ENCODE measurements around the gene SFXN4.
"Not testable (repeated sequence)": the region's sequence is repeated elsewhere in the genome, so short reads cannot be mapped to it uniquely, and the experiment has no call there.

SFXN4 gene

DNA sequence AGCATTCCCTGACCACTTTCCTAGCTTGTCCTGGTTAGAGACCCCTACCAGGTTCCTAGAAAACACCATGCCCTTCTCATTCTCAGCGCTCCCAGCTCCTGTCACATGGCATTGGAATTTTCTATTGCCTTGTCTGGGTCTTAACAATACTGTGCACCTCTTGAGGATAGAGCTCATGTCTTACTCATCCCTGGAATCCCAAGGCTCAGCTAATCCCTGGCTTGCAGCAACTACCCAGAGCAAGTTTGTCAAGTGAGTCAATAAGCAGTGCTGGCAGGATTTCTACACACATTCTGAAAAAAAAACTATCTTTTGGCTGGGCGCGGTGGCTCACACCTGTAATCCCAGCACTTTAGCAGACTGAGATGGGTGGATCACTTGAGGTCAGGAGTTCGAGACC lies 24.8 kb upstream of the SFXN4 start:
- DNase-seq (ENCODE audit: low read depth), result no peak

DNA sequence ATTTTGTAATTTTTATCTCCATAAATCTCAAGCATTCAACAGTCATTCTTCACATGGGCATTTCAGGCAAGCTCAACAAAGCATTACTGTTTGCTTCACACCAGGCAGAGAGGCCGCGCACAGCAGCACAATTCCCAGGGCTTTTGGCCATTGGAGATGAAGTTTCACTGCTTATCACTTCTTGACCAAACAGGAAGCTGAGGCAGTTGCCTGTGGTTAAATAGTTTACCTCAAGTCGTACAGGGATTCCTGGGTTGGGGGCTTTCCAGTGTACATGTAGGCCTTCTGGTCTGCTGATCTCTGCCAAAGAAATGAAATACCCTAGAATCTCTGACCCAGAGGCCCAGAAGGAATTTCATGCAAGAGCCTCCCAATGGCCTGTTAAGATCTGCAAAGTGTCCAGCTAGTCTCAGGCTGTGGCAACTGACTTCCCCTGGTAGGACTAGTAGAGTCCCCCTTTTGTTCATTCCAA lies 24.3 kb upstream of the SFXN4 start:
- DNase-seq (ENCODE audit: low read depth), result no peak

DNA sequence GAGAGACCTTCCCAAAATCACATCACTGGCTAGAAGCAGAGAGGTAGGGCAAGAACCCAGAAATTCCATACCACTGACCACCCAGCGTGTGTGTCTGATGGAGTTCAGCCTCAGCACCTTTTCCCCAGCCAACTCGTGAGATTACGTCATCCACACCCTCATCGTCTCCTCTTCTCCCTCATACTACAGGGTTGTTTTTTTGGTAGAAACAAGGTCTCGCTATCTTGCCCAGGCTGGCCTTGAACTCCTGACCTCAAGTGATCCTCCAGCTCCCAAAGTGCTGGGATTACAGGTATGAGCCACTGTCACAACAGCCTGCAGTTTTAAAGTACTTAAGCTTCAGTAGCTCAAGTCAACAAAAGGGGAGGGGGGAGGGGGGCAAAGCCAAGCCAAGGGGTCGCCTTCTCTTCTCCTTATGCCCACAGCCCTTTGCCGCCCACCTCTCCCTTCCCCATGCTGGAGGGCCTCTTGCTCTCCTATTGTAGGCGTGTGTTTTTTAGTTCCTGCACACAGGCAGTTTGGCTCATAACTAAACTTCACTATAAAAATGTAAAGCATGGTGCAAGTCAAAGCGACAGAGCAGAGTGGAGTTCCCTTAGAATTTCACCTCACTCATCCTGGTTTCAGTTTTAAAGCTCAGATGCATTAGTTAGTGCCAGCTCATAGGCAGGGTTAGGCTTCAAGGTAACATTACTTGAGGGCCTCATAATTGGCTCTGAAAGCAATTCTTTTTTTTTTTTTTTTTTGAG lies 18.3 kb upstream of the SFXN4 start:
- no peak for DNase-seq (ENCODE audit: low read depth)

DNA sequence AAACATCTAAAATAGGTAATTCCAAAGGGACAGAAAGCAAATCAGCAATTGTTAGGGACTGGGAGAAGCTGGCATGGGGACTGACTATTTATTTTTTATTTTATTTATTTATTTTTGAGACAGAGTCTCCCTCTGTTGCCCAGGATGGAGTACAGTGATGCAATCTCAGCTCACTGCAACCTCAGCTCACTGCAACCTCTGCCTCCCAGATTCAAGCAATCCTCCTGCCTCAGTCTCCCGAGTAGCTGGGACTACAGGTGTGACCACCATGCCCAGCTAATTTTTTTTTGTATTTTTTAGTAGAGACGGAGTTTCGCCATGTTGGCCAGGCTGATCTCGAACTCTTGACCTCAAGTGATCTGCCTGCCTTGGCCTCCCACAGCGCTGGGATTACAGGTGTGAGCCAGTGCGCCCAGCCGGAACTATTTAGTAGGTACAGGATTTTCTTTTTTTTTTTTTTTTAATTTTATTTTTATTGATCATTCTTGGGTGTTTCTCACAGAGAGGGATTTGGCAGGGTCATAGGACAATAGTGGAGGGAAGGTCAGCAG lies 15.4 kb upstream of the SFXN4 start:
- DNase-seq (ENCODE audit: low read depth), result not testable (repeated sequence)

DNA sequence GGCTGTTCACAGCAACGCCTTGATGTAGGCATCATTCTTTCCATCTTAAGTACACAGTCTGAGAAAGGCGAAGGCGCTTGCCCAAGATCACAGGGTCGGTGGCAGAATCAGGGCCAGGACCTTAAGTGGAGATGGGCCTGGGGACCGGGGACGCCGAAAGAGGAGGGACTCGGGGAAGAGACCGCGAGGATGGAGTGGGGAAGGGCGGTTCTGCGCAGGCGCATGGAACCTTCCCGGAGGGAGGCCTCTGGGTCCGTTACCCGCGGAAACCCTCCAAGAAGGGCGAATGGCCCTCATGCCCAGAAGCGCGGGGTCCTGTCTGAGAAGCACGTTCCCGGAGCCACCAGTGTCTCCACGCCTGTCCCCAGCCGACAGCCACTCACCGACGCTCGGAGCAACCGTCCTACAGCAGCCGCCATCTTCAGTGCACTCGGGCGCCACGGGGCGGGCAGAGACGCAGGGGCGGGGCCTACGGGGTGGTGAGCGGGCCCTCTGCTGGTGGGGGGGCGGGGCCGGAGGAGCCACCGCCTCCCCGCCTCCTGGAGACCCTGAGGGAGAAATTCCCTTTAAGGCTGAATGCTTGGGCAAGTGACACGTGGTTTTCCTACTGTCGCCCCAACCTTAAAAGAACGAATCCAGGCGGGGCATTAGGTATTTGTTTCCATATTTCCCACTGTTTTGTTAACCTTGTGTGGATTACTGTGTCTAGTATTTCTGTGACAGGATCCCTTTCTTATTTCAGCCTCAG lies 13.0 kb upstream of the SFXN4 start, which contains the start of gene PRDX3:
PRDX3 (minus strand) TSS at position 441 of the 748 bp plus-strand sequence; CDS start at position 419, 22 bp downstream.
- peak; percentile 85 for DNase-seq (ENCODE audit: low read depth)

DNA sequence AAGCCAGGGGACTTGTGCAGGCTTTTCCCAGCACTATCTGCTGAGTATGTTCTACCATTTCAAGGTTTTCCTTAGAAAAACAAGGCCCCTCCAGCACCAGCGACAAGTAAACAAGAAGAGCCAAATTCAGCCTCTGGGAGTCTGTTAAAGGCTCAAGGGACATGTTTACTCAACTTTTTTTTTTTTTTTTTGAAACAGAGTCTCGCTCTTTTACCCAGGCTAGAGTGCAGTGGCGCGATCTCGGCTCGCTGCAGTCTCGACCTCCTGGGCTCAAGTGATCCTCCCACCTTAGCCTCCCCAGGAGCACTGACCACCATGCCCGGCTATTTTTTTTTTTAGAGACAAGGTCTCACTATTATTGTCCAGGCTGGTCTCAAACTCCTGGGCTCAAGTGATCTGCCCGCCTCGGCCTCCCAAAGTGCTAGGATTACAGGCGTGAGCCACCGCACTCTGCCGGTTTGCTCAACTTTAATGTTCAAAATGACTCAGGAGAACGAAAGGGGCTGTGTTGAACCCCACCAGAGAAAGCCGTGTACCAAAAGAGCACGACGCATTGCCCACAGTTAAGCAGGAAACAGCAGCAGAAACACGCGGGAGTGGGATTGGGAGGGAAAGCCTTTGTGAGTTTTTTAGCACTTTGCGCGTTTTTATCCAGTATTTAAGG lies 12.3 kb upstream of the SFXN4 start:
- no peak for DNase-seq (ENCODE audit: low read depth)

DNA sequence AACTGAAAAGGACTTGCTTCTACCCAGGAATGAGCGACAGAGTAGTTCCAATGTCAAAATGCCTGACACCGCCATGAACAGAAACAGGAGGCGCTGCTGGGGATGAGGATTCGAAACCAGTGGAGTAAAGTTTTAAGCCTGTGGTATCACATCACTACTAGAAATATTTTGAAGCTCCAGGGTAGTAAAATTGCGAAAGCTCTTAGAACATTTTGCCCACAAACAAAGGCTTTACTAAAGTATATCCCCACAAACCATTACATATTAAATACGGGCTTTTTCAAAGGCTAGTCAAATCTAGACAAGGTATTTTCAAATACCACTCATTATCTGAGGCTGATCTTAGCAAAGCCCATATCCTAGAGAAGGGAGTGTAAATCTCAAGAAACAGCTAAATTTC lies 10.7 kb upstream of the SFXN4 start:
- no peak for DNase-seq (ENCODE audit: low read depth)

DNA sequence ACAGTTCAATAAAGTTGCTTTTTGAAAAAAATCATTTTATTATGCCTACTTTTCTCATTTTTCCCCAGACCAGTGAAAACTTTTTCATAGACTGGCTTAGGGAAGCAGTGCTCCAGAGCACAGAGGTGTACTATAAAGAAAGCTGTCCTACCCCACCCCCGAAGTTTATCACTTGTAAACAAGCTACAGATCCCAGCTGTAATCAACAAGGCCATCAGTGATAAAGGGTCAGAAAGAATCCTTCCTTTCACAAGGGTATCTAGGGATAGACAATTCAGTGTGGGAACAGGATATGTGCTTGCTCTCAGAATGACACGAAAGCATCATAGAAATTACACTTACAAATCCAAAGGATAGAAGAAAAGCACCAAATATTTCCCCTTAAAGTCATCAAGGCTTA lies 8.6 kb upstream of the SFXN4 start:
- no peak for DNase-seq (ENCODE audit: low read depth)

DNA sequence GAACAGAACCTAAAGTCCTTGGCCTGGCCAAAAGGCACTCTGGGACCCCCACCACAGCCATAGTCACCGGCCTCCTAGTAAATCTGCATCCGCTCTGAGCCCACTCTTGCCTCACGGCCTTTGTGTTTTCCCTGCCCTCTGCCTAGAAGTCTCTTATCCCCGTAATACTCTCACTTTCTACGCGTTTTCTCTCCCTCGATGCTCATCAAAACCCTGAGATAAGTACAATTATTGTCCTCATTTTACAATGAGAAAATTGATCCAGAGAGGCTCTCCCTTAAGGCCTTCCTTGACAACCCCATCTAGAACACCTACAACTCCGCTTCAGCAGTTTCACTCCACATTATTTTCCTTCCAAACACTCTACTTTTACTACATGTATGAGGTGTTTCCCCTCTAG lies 1.5 kb upstream of the SFXN4 start:
- no peak for DNase-seq (ENCODE audit: low read depth)

DNA sequence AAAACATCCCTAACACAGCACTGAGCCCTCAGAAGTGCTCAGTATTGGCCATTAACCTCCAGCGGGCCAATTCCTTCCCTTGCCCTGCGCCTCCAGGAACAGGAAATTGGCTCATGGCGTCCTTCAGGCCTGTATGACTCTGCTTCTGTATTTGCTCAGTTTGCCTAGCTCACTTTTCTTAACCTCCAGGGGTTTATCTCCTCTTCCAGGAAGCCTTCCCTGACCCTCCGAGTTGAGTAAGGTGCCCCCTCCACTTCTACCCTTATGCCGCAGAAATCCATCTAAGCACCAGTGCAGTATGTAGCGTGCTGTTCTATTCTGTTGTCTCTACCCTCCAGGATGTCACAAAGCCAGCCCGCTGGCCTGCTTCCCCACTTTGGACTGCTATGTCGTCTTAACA lies 1.1 kb upstream of the SFXN4 start:
- no peak for DNase-seq (ENCODE audit: low read depth)

DNA sequence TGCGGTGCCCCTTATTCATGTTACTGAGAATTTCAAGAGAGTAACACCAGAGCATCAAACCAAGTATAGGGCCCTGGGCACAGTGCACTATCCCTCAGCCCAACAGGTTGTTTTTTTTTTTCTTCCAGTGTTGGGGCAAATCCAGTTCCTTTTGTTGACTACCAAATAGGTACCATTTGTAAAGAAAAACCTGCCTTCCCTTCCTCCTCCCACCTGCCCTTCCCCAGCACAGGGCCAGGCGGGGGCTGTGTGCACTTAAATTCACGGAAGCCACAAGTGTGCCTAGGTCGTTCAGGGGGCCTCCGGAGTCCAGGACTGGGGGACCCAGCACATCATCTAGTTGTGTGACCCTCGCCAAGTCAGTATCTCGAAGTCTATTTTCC lies 595 bp upstream of the SFXN4 start:
- DNase-seq (ENCODE audit: low read depth), result no peak

DNA sequence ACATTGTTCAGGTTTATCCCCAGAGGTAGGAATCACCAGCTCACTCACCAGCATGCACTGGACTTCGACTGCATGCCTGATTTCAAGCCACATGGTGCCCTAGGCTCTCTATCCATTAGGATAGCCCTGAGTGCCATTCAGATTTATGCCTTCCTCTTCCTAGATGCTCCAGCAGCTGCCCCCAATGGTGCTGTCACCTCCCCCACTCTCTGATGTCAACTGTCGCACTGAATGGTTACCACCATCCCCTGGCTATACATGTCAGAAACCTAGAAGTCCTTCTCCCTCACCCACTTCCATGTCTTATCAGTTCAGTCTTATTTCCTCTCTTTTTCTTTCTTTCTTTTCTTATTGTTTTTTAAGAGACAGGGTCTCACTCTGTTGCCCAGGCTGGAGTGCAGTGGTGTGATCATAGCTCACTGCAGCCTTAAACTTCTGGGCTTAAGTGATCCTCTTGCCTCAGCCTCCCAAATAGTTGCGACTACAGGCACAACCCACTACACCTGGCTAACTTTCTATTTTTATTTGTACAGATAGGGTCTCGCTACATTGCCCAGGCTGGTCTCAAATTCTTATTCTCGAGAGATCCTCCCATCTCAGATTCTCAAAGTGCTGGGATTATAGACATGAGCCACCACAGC lies 2.9 kb downstream of the SFXN4 start:
- DNase-seq (ENCODE audit: low read depth), result no peak

DNA sequence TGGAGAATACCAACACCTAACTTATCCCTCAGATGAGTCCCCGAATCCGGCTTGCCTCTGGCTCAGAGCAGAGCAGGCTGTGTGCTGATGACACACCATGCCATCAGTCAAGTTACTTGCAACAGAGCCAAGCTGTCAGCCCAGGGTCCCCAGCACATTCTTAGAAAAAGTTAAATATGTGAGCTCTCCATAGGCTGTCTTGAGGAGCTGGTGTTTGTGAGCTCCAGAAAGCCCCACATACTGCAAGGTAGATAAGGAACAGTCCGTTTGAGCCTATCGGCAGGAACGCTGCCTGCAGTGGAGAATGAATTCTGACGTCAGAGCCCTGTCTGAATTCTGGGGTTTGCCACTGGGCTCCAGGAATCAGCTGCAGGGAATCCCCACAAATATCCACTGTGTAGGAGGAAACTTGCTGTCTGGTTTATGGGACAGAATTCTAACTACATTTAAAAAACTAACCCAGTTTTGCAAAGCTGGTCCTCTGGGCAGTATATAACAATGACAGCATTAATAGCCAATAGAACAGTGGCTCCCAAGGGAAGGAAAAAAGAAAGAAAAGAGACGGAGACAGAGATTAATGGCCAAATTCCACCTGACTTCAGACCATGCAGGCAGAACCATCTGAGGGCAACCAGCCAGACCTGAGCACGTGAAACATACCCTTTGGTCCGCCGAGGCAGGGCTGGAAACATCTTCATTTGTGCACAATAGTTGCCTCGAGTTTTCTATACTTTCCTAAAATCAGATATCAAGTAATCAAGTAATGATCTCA lies 3.6 kb downstream of the SFXN4 start:
- DNase-seq (ENCODE audit: low read depth), result no peak

DNA sequence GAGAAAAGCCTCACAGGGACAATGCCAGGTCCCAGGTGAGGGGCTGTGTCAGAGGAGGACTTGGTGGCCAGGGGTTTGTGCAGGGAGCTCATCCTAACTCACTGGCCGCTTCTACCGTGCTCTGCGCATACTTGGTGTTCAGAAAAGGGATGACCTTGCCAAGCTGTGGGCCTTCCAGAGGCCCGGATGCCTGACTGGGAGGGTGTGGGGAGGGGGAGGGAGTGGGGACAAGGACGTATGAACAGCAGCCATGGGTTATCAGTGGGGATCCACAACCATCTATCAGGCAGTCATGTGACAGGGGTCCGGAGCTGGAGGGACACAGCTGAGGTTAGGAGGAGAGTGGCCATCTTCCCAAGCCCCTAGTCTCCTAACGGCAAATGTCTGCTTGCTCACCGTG lies 6.2 kb downstream of the SFXN4 start:
- no peak for DNase-seq (ENCODE audit: low read depth)

DNA sequence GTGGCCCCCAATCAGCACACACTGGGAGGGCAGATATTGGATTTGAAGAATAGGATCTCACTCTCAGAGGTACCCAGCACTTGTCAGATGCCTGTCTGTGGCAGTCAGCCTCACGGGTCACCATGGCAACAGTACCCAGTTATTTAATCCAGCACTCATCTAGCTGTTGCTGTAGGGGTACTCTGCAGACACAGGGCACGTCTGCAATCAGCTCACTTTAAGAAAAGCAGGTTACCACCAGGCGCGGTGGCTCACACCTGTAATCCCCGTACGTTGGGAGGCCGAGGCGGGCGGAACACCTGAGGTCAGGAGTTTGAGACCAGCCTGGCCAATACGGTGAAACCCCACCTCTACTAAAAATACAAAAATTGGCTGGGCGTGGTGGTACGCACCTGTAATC lies 11.9 kb downstream of the SFXN4 start:
- DNase-seq (ENCODE audit: low read depth), result no peak

DNA sequence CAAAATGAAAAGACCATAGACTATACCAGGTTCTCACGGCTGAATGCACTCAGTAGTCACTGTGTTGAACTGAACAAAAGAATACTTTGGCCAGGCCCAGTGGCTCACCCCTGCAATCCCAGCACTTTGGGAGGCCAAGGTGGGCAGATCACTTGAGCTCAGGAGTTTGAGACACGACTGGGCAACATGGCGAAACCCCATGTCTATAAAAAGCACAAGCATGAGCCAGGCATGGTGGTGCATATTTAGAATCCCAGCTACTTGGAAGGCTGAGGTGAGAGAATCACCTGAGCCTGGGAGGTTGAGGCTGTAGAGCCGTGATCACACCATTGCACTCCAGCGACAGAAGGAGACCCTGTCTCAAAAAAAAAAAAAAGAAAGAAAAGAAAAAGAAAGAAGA lies 12.5 kb downstream of the SFXN4 start:
- DNase-seq (ENCODE audit: low read depth), result no peak

DNA sequence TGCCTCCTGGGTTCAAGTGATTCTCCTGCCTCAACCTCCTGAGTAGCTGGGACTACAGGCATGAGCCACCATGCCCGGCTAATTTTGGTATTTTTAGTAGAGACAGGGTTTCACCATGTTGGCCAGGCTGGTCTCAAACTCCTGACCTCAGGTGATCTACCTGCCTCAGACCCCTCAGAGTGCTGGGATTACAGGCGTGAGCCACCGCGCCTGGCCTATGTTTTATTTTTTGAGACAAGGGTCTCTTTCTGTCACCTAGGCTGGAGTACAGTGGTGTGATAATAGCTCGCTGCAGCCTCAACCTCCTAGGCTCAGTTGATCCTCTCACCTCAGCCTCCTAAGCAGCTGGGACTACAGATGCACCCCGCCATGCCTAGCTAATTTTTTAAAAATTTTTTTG lies 13.9 kb downstream of the SFXN4 start:
- not testable (repeated sequence) for DNase-seq (ENCODE audit: low read depth)

DNA sequence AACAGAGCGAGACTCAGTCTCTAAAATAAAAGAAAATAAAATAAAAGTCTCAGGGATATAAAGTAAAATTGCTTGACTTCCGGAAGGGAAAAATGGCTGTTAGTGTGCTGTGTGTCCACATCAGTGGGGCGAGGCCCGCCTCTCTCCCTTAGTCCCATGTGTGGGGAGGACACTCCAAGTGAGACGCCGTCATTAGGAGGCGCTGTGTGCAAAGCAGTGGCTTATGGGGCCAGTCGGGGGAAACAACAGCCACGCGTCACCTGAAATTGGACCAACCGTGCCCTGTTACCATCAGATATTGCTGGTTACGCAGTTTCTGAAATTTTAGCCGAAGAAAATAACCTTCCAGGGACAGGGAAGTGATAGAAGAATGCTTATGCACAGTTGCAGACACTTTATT lies 15.8 kb downstream of the SFXN4 start:
- DNase-seq (ENCODE audit: low read depth), result no peak

DNA sequence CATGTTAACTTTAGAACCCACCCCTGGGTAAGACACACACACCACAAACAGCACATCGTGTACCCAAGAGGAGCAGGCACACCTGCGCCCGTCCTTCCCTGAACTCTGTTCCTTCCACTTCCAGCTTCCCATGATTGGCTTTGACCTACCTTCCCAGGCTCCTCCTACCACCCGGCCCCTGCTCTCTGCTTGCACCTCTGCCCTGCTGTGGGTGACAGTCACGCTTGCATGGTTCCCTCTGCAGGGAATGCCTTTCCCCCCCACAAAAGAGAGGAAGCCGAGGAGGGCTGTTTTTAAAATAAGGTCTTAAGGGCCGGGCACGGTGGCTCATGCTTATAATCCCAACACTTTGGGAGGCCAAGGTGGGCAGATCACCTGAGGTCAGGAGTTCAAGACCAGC lies 16.4 kb downstream of the SFXN4 start:
- DNase-seq (ENCODE audit: low read depth), result no peak

DNA sequence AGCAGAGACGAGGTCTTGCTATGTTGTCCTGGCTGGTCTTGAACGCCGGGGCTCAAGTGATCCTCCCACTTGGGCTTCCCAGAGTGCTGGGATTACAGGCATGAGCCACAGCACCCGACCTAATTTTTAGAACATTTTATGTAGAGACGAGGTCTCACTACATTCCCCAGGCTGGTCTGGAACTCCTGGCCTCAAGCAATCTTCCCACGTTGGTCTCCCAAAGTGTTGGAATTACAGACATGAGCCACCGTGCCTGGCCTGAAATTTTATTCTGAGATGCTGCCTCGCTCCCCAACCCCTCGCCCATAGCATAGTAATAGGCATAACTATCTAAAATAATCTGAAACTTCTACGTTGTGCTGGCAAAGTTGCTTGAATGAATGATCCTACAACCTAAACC lies 21.9 kb downstream of the SFXN4 start:
- no peak for DNase-seq (ENCODE audit: low read depth)

DNA sequence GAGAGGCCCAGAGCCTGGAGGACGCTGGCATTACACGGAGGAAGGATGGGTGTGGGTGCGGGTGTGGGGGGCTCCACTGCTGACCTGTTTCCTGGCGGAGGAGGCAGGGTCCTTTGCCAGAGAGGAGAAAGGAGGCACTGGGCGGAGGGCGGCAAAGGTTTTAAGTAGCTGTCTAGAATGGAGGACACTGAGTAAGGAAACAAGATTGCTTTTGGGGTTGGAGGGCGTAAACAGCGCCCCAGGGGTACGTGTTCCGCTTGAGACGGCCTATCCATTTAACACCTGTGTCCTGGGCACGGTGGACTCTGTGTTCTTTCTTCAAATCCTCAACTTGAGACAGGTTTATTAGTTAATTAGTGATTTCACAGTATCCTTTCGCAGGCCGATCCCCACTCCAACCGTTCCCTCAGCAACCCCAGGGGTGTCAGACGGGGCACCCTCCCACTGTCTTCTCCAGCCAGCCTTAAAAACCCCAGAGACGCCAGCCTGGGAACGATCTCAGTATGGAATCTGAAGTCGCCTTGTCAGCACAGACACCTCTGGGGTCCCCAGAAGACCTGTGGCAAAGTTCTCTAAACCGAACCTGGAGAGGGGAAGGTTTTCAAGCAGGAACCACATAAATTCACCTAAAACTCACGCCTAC lies 24.8 kb downstream of the SFXN4 start:
- no peak for DNase-seq (ENCODE audit: low read depth)
